K562 (cell line): ENCODE data around the gene SMARCC1. TPM values are rescaled to one million over a fixed set of nuclear protein-coding genes. Genes with fewer than 3 reads are reported as not detected.

ENCODE experiments used
- ATAC-seq: fragments of 200-7000 bp; cut with Tn5 transposase; 3 replicates; pipeline ENCODE4 v1.9.1; 2020; ENCODE audit warnings: moderate library complexity
- BruUV-seq: library from RNA; stranded (reverse); fragments of 400-500 nt; replicated peaks from 2 replicates; lab custom pipeline; 2021; lab: Mats Ljungman, UMichigan
- CTCF ChIA-PET: fragments of 300-600 bp; formaldehyde crosslinking; extraction: SDS; loops from one replicate; lab custom pipeline; 2021; ENCODE audit warnings: low intra/inter-chr PET ratio; lab: Yijun Ruan, JAX
- POLR2A ChIA-PET: fragments of 300-600, 350-650 bp; sonication (Branson Sonifier 250); formaldehyde crosslinking; extraction: SDS; loops from one replicate; lab custom pipeline; 2021; ENCODE audit warnings: antibody characterized with exemption, inconsistent platforms; lab: Yijun Ruan, JAX
- DNase-seq, 4 experiments: peaks; one replicate each; pipeline versions ENCODE4 v3.0.0 to v3.0.0-alpha.2; 2011 to 2018; ENCODE audit warnings: low spot score in 3 of 4, mixed read lengths in 3 of 4; ENCODE audit errors: extremely low read depth in 1 of 4
- FAIRE-seq: peaks from 2 replicates; lab custom pipeline; 2011; peaks lifted over from hg19 to GRCh38; lab: Jason Lieb, UNC
- H2AFZ ChIP-seq: 2 replicates; pipeline ENCODE4 v1.6.0; 2011; ENCODE audit warnings: low read depth, low read length, control low read depth, inconsistent platforms
- H3K27ac ChIP-seq: fragments of 200-600 bp; 3 replicates; pipeline ENCODE4 v1.8.0; 2011; ENCODE audit warnings: low read depth, mild to moderate bottlenecking, control low read depth, inconsistent platforms, low read length, moderate library complexity, mixed read lengths; ENCODE audit errors: extremely low read depth
- H3K27me3 ChIP-seq, 2 experiments: fragments of 300-600 bp in 1 of 2; 2 replicates in 1 of 2; 3 replicates in 1 of 2; pipeline versions ENCODE4 v1.6.0 to v1.8.0; 2011; ENCODE audit warnings: inconsistent platforms in 2 of 2, low read length in 2 of 2, mild to moderate bottlenecking in 1 of 2, mixed read lengths in 1 of 2, moderate library complexity in 1 of 2; ENCODE audit not compliant: control insufficient read depth in 2 of 2, insufficient read depth in 2 of 2
- H3K36me3 ChIP-seq: fragments of 300-600 bp; 3 replicates; pipeline ENCODE4 v1.8.0; 2011; ENCODE audit warnings: mild to moderate bottlenecking, low read length, inconsistent platforms; ENCODE audit not compliant: control insufficient read depth, insufficient read depth
- H3K4me1 ChIP-seq, 2 experiments: fragments of 200-600 bp in 1 of 2; replicated peaks in 1 of 2; 2 replicates in 1 of 2; 3 replicates in 1 of 2; pipeline versions ENCODE4 v1.5.1 to v1.8.0; 2011; ENCODE audit warnings: inconsistent platforms in 2 of 2, low read length in 2 of 2, mild to moderate bottlenecking in 1 of 2, mixed read lengths in 1 of 2, moderate library complexity in 1 of 2; ENCODE audit not compliant: control insufficient read depth in 2 of 2, insufficient read depth in 2 of 2
- H3K4me2 ChIP-seq: 2 replicates; pipeline ENCODE4 v1.6.1; 2011; ENCODE audit warnings: low read length, control low read depth, inconsistent platforms, mixed read lengths; ENCODE audit not compliant: insufficient read depth
- H3K4me3 ChIP-seq: fragments of 200-600 bp; sonication (generic), shearing (Covaris generic); 2 replicates; pipeline ENCODE4 v1.5.1; 2016; ENCODE audit warnings: control low read depth, inconsistent platforms
- H3K79me2 ChIP-seq: fragments of 200-600 bp; 3 replicates; pipeline ENCODE4 v1.8.0; 2011; ENCODE audit warnings: low read length, inconsistent platforms; ENCODE audit not compliant: control insufficient read depth, insufficient read depth
- H3K9ac ChIP-seq, 2 experiments: 2 replicates each; pipeline versions ENCODE4 v1.6.0 to v1.6.1; 2011; ENCODE audit warnings: low read depth in 2 of 2, low read length in 2 of 2, control low read depth in 1 of 2, inconsistent platforms in 1 of 2, mild to moderate bottlenecking in 1 of 2, mixed read lengths in 1 of 2; ENCODE audit not compliant: insufficient read depth in 1 of 2
- H3K9me1 ChIP-seq: one replicate; pipeline ENCODE4 v1.6.0; 2011; ENCODE audit warnings: inconsistent platforms, mild to moderate bottlenecking, low read length, moderate library complexity; ENCODE audit not compliant: control insufficient read depth, insufficient read depth
- H3K9me3 ChIP-seq: replicated peaks from 2 replicates; pipeline ENCODE4 v1.5.1; 2011; ENCODE audit warnings: low read depth, low read length, inconsistent platforms; ENCODE audit not compliant: control insufficient read depth, insufficient read depth
- H4K20me1 ChIP-seq: replicated peaks from 2 replicates; pipeline ENCODE4 v1.6.1; 2011; ENCODE audit warnings: low read length, inconsistent platforms, mixed read lengths; ENCODE audit not compliant: control insufficient read depth, insufficient read depth
- CBX5 ChIP-seq: IDR thresholded peaks from 2 replicates; pipeline ENCODE4 v1.6.1; 2014; ENCODE audit warnings: low read depth, borderline replicate concordance
- CHD2 ChIP-seq: IDR thresholded peaks from 2 replicates; pipeline ENCODE4 v1.6.1; 2011; ENCODE audit warnings: low read depth, low read length
- FOXA3 ChIP-seq, 2 experiments: fragments of 450-650 bp in 1 of 2; sonication (generic) in 1 of 2; formaldehyde crosslinking; IDR thresholded peaks in 1 of 2; conservative IDR thresholded peaks in 1 of 2; 2 replicates each; pipeline versions ENCODE4 v1.4.0 to v1.8.0; 2020 to 2022; ENCODE audit warnings: mild to moderate bottlenecking in 2 of 2, missing genetic modification reagents in 1 of 2
- FOXK1 ChIP-seq: sonication (generic); formaldehyde crosslinking; IDR thresholded peaks from 2 replicates; pipeline ENCODE4 v1.8.0; 2022; ENCODE audit warnings: missing genetic modification reagents, mild to moderate bottlenecking, borderline replicate concordance
- HDAC1 ChIP-seq, 2 experiments: fragments of 450-650 bp; IDR thresholded peaks; 2 replicates each; pipeline ENCODE4 v1.6.1; 2016 to 2017; ENCODE audit warnings: inconsistent platforms in 1 of 2, mild to moderate bottlenecking in 1 of 2, moderate library complexity in 1 of 2
- RAD21 ChIP-seq, 2 experiments: fragments of 250-450 bp in 1 of 2; fragments of 450-650 bp in 1 of 2; sonication (Bioruptor Pico) in 1 of 2; formaldehyde crosslinking in 1 of 2; IDR thresholded peaks in 1 of 2; conservative IDR thresholded peaks in 1 of 2; 2 replicates each; pipeline versions ENCODE4 v1.4.0 to v1.8.0; 2020 to 2022; ENCODE audit warnings: mild to moderate bottlenecking in 2 of 2, moderate library complexity in 1 of 2
- RFX5 ChIP-seq: IDR thresholded peaks from 2 replicates; pipeline ENCODE4 v1.6.1; 2011; ENCODE audit warnings: low read depth, mild to moderate bottlenecking, improper control_type of control experiment, low read length
- SUPT5H ChIP-seq: fragments of 450-650 bp; IDR thresholded peaks from 2 replicates; pipeline ENCODE4 v1.6.1; 2016
- TEAD2 ChIP-seq: fragments of 450-650 bp; IDR thresholded peaks from 2 replicates; pipeline ENCODE4 v1.6.1; 2016; ENCODE audit warnings: missing genetic modification characterization, control low read depth, missing compliant biosample characterization
- TOE1 ChIP-seq, 2 experiments: fragments of 450-650 bp in 1 of 2; sonication (generic) in 1 of 2; formaldehyde crosslinking in 1 of 2; IDR thresholded peaks; 2 replicates each; pipeline versions ENCODE4 v1.7.1 to v1.8.0; 2016 to 2022; ENCODE audit warnings: borderline replicate concordance in 2 of 2, mild to moderate bottlenecking in 2 of 2, antibody characterized with exemption in 1 of 2, inconsistent platforms in 1 of 2, low read depth in 1 of 2, missing genetic modification reagents in 1 of 2, moderate library complexity in 1 of 2
- ZZZ3 ChIP-seq: fragments of 450-650 bp; IDR thresholded peaks from 2 replicates; pipeline ENCODE4 v1.6.1; 2016; ENCODE audit warnings: antibody characterized with exemption, mild to moderate bottlenecking, moderate library complexity
- WGBS: fragments of 100-300 bp; shearing (Covaris generic); methylation state at CpG from one replicate; pipeline ENCODE4 v1.1.6; 2016; ENCODE audit warnings: low coverage, mixed read lengths; ENCODE audit not compliant: insufficient coverage; ENCODE audit errors: missing lambda C conversion rate; 5-methylcytosine and 5-hydroxymethylcytosine counted together
- in situ Hi-C: fragments of 300-500 bp; cut with MboI; formaldehyde crosslinking; loops from 4 replicates; pipeline ENCODE4 v1.15.0; 2018; ENCODE audit warnings: inconsistent platforms, mixed read lengths
- intact Hi-C: fragments of 100-400 bp; cut with micrococcal nuclease; formaldehyde crosslinking; loops from 2 replicates; pipeline ENCODE4 v1.14.2; 2022
- polyA plus RNA-seq, 8 experiments: library from polyadenylated mRNA; depleted of rRNA in 4 of 8; stranded (reverse) in 5 of 8; unstranded in 3 of 8; fragments of >200 nt; fragmentation: Nextera tagmentation in 2 of 8; fragmentation: Illumina TruSeq in 1 of 8; extraction: Ambion mirVana in 2 of 8; extraction: Trizol in 1 of 8; gene quantifications; 2 replicates each; pipeline versions ENCODE4 v1.2.1 to v1.2.3, GENCODE V29; 2011 to 2014; ENCODE audit warnings: inconsistent platforms in 1 of 8, missing spikeins in 1 of 8
- total RNA-seq, 7 experiments: library from RNA; depleted of rRNA in 6 of 7; stranded (reverse); fragments of >200 nt in 6 of 7; fragmentation: Illumina TruSeq in 2 of 7; extraction: Trizol in 2 of 7; gene quantifications; 2 replicates each; pipeline versions ENCODE4 v1.2.1 to v1.2.3, GENCODE V29; 2011 to 2021; ENCODE audit warnings: low replicate concordance in 1 of 7
- TF ChIP-seq, protein P1 (sequence below): sonication (generic); formaldehyde crosslinking; IDR thresholded peaks from 2 replicates; pipeline ENCODE4 v1.9.0; 2022; ENCODE audit warnings: mild to moderate bottlenecking, missing genetic modification reagents
- TF ChIP-seq, protein P2 (sequence below): fragments of 250-450 bp; sonication (Bioruptor Pico); IDR thresholded peaks from 2 replicates; pipeline ENCODE4 v1.5.0; 2022; ENCODE audit warnings: mild to moderate bottlenecking
- TF ChIP-seq, protein P3 (sequence below), 2 experiments: fragments of 150-350 bp in 1 of 2; IDR thresholded peaks; 2 replicates each; pipeline ENCODE4 v1.6.1; 2012 to 2016; ENCODE audit warnings: low read depth in 2 of 2, low read length in 2 of 2, mild to moderate bottlenecking in 1 of 2, moderate library complexity in 1 of 2

SMARCC1 gene
- total and polyA plus RNA-seq, 9 of the 15 experiments (the other 6 are each of a cell fraction or from before 2014, with no cell fraction given), result 20.7 to 199 (median 66.0) TPM

DNA sequence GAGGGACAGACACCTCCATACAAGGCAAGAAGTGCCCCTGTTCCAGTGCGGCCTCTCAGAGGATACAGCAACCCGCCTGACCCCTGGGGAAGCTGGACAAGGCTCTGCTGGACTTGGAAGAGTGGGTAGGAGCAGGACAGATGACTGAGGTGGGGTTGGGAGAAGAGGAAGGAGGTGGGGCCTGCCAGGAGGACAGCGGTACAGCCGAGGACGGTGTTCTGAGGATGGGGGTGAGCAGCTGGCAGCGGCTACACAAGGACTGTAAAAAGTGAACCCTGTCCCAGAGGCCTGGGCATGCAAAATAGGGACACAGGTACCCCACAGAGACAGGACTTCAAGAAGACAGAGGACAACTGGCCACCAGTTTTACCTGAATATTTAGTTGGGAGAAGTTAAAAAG, 244.7 kb downstream of the SMARCC1 start:
- CTCF ChIA-PET, result no interaction called here
- no peaks in the 10 kb centered on the region for H3K27me3 ChIP-seq
- H3K9ac ChIP-seq, result peak overlapping the region in 1 of 2 experiments; percentile 60; a peak in 2 of 4 replicates
- H3K4me2 ChIP-seq, result no peak overlapping the region
- no TSS peak for BruUV-seq
- no peaks in the 10 kb centered on the region for H3K36me3 ChIP-seq
- H3K9me1 ChIP-seq, result no peaks in the 10 kb centered on the region
- H3K4me1 ChIP-seq, result peaks cover 11 to 17% of the 10 kb centered on the region in 2 experiments; a peak in 4 of 5 replicates
- FAIRE-seq (no peak), DNase-seq (no peak), ATAC-seq (no peak)
- H3K4me3 ChIP-seq, result no peak overlapping the region
- in situ Hi-C loops, result no loop called here
- intact Hi-C loops, result no loop called here
- POLR2A ChIA-PET, result interaction anchor here (1.0 to 1.3 kb wide), 2 partner anchors 15 to 70 kb away, joined by 3 to 4 read pairs; no protein-coding TSS in a partner anchor
- no peaks in the 10 kb centered on the region for H4K20me1 ChIP-seq
- TF ChIP-seq, protein P1, sequence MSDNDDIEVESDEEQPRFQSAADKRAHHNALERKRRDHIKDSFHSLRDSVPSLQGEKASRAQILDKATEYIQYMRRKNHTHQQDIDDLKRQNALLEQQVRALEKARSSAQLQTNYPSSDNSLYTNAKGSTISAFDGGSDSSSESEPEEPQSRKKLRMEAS (CRISPR knock-in tag), result no peak
- TF ChIP-seq FOXA3 (CRISPR knock-in tag; conservative IDR thresholded peaks at IDR 0.05 in 1 of 2, IDR thresholded peaks at IDR 0.05 in 1 of 2) (no peak), RFX5 (no peak), TEAD2 (no peak), FOXK1 (CRISPR knock-in tag) (no peak), CHD2 (no peak), TOE1 (IDR thresholded peaks at IDR 0.05; ENCODE audit: borderline replicate concordance) (no peak), TOE1 (CRISPR knock-in tag; IDR thresholded peaks at IDR 0.05; ENCODE audit: borderline replicate concordance, low read depth) (no peak), CBX5 (no peak), SUPT5H (no peak), RAD21 (CRISPR knock-in tag; conservative IDR thresholded peaks at IDR 0.05 in 1 of 2, IDR thresholded peaks at IDR 0.05 in 1 of 2) (no peak), ZZZ3 (no peak), HDAC1 (IDR thresholded peaks at IDR 0.05) (no peak)
- TF ChIP-seq, protein P2, sequence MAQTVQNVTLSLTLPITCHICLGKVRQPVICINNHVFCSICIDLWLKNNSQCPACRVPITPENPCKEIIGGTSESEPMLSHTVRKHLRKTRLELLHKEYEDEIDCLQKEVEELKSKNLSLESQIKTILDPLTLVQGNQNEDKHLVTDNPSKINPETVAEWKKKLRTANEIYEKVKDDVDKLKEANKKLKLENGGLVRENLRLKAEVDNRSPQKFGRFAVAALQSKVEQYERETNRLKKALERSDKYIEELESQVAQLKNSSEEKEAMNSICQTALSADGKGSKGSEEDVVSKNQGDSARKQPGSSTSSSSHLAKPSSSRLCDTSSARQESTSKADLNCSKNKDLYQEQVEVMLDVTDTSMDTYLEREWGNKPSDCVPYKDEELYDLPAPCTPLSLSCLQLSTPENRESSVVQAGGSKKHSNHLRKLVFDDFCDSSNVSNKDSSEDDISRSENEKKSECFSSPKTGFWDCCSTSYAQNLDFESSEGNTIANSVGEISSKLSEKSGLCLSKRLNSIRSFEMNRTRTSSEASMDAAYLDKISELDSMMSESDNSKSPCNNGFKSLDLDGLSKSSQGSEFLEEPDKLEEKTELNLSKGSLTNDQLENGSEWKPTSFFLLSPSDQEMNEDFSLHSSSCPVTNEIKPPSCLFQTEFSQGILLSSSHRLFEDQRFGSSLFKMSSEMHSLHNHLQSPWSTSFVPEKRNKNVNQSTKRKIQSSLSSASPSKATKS (CRISPR knock-in tag), result no peak
- TF ChIP-seq, protein P3, sequence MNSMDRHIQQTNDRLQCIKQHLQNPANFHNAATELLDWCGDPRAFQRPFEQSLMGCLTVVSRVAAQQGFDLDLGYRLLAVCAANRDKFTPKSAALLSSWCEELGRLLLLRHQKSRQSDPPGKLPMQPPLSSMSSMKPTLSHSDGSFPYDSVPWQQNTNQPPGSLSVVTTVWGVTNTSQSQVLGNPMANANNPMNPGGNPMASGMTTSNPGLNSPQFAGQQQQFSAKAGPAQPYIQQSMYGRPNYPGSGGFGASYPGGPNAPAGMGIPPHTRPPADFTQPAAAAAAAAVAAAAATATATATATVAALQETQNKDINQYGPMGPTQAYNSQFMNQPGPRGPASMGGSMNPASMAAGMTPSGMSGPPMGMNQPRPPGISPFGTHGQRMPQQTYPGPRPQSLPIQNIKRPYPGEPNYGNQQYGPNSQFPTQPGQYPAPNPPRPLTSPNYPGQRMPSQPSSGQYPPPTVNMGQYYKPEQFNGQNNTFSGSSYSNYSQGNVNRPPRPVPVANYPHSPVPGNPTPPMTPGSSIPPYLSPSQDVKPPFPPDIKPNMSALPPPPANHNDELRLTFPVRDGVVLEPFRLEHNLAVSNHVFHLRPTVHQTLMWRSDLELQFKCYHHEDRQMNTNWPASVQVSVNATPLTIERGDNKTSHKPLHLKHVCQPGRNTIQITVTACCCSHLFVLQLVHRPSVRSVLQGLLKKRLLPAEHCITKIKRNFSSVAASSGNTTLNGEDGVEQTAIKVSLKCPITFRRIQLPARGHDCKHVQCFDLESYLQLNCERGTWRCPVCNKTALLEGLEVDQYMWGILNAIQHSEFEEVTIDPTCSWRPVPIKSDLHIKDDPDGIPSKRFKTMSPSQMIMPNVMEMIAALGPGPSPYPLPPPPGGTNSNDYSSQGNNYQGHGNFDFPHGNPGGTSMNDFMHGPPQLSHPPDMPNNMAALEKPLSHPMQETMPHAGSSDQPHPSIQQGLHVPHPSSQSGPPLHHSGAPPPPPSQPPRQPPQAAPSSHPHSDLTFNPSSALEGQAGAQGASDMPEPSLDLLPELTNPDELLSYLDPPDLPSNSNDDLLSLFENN (IDR thresholded peaks at IDR 0.05; ENCODE audit: low read depth in 2 of 2, low read length in 2 of 2), result no peak
- H3K27ac ChIP-seq, result no peak overlapping the region
- H2AFZ ChIP-seq, result peak overlapping the region; percentile 34
- 61% methylated on average over 6 of the region's 6 CpGs for WGBS
- H3K9me3 ChIP-seq, result 0 out of 2 replicates have a peak, but pooled peaks cover 3% of the 10 kb centered on the region
- H3K79me2 ChIP-seq, result no peaks in the 10 kb centered on the region
